Subcutaneous adipose tissue (tissue), 4 donors: ENCODE results near the gene KRTAP2-3. TPM values are rescaled to one million over a fixed set of nuclear protein-coding genes. Genes with fewer than 3 reads are reported as not detected.

Experiments used
- total RNA-seq, 4 donors: library from RNA; depleted of rRNA; stranded (reverse); fragments of >200 nt; gene quantifications; one replicate each; pipeline ENCODE4 v1.1.0, GENCODE V29; 2016
- TF ChIP-seq, protein P1 (sequence below): fragments of 450-650 bp; IDR thresholded peaks from one replicate; pipeline ENCODE4 v1.5.1; 2016; ENCODE audit warnings: low read depth, mild to moderate bottlenecking, control low read depth, antibody characterized with exemption, moderate library complexity

KRTAP2-3 gene
- total RNA-seq, 4 donors from 2014 or later: not detected

DNA sequence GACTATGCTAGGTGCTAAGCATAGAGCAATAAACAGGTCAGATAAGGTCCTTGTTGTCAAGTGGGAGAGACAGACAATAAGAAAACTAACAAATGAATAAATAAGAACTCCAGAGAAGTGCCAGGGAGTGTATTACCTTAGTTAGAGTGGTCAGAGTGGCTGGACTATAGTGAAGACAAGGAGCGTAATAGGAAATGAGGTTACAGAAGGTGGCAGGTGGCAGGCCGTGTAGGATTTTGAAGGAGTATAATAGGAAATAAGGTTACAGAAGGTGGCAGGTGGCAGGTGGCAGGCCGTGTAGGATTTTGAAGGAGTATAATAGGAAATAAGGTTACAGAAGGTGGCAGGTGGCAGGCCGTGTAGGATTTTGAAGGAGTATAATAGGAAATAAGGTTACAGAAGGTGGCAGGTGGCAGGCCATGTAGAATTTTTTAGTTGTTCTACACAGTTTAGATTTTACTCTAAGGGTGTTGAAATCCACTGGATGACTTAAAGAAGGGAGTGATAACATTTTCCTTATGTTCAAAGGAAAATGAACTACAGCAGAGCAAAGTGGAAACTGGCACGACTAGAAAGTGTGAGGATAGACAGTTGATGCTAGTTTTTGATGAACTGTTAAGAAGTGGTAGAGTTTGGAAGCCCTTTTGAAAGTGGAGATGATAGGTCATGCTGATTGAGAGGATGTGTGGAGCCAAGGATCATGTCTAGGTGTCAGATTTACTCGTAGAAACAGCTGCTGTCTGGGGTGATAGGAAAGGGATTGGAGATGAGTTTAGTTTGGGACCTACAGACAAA is 47.4 kb downstream of the KRTAP2-3 start:
- TF ChIP-seq, protein P1, sequence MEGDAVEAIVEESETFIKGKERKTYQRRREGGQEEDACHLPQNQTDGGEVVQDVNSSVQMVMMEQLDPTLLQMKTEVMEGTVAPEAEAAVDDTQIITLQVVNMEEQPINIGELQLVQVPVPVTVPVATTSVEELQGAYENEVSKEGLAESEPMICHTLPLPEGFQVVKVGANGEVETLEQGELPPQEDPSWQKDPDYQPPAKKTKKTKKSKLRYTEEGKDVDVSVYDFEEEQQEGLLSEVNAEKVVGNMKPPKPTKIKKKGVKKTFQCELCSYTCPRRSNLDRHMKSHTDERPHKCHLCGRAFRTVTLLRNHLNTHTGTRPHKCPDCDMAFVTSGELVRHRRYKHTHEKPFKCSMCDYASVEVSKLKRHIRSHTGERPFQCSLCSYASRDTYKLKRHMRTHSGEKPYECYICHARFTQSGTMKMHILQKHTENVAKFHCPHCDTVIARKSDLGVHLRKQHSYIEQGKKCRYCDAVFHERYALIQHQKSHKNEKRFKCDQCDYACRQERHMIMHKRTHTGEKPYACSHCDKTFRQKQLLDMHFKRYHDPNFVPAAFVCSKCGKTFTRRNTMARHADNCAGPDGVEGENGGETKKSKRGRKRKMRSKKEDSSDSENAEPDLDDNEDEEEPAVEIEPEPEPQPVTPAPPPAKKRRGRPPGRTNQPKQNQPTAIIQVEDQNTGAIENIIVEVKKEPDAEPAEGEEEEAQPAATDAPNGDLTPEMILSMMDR: no peak

DNA sequence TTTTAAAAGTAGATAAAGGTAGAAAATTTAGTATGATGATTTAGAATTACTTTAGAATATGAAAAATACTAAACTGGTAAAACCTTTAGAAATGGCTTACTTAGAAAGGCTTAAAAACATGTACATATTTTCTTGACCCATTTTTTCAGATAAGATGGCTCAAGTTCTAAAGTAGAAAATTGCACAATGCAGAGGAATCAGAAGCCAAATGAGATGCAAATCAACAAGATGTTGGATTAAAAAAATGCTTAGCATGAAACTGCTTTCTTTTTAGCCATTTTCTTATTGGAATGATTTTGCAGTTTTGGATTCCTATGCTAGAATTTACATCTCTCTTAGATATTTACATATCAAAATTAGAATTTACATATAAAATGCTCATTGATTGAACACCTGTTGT is 49.5 kb downstream of the KRTAP2-3 start:
- TF ChIP-seq, protein P1: no peak

DNA sequence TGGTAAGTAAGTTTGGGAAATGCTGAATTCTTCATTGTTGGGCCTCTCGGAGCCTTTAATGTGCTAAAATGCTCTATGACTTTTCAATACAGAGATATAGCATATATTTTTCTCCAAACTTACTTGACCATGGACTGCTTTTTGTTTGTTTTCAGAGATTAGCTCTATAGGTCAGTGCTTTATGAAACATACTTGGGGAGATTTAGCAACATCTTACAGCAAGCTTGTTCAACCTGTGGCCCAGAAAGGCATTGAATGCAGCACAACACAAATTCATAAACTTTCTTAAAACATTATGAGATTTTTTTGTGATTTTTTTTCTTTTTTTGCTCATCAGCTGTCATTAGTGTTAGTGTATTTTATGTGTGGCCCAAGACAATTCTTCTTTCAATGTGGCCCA is 50.0 kb downstream of the KRTAP2-3 start:
- TF ChIP-seq, protein P1: no peak

DNA sequence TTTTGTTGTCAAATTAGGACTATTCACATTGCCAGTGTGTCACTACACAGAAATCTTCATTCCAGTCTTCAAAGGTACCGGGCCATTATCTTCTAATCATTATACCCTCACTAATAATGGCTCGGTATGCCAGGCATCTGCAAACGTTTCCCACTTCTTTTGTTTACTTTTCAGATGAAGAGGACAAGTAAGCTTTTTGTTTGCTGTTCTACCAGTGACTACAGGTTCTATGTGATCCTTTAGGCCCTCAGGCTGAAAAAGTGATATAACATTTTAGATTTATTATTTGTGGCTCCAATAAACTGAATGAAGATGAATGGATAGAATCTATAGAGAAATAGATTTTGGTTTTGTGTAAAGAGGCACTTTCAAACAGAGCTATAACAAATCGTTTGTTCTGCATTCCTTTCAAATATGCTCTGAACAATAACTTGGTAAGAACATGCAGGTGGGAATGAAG is 50.6 kb downstream of the KRTAP2-3 start:
- TF ChIP-seq, protein P1: no peak

Other genes with a start within 250 kb of the KRTAP2-3 start
- gene KRT10, start 237.5 kb downstream of the KRTAP2-3 start, total RNA-seq: 10 to 100 TPM in 1 of 4 donors, 1 to 10 TPM in 3; 4.8 to 14.0 (median 7.4) TPM
- gene KRT12, start 192.9 kb downstream of the KRTAP2-3 start, total RNA-seq: 1 to 10 TPM in 1 of 4 donors, not detected in 3; 1.2 TPM
- not detected for gene KRT20, start 174.9 kb downstream of the KRTAP2-3 start, total RNA-seq
- gene KRT23, start 122.5 kb downstream of the KRTAP2-3 start, total RNA-seq: not detected
- gene KRT39, start 93.2 kb downstream of the KRTAP2-3 start, total RNA-seq: not detected
- gene KRT40, start 75.8 kb downstream of the KRTAP2-3 start, total RNA-seq: not detected
- not detected for gene KRTAP3-3, start 66.0 kb downstream of the KRTAP2-3 start, total RNA-seq
- gene KRTAP3-2, start 60.2 kb downstream of the KRTAP2-3 start, total RNA-seq: not detected
- not detected for gene KRTAP3-1, start 51.0 kb downstream of the KRTAP2-3 start, total RNA-seq
- not detected for gene KRTAP1-5, start 32.9 kb downstream of the KRTAP2-3 start, total RNA-seq
- gene KRTAP1-4, start 29.9 kb downstream of the KRTAP2-3 start, total RNA-seq: not detected
- gene KRTAP1-3, start 25.2 kb downstream of the KRTAP2-3 start, total RNA-seq: not detected
- not detected for gene KRTAP1-1, start 18.7 kb downstream of the KRTAP2-3 start, total RNA-seq
- gene KRTAP2-1, start 12.8 kb downstream of the KRTAP2-3 start, total RNA-seq: not detected
- not detected for gene KRTAP2-2, start 4.9 kb downstream of the KRTAP2-3 start, total RNA-seq
- gene KRTAP2-4, start 5.8 kb upstream of the KRTAP2-3 start, total RNA-seq: not detected
- gene KRTAP4-7, start 24.0 kb upstream of the KRTAP2-3 start, total RNA-seq: not detected
- not detected for gene KRTAP4-8, start 38.0 kb upstream of the KRTAP2-3 start, total RNA-seq
- gene KRTAP4-16, start 42.1 kb upstream of the KRTAP2-3 start, total RNA-seq: not detected
- not detected for gene KRTAP4-9, start 45.3 kb upstream of the KRTAP2-3 start, total RNA-seq
- not detected for gene KRTAP4-11, start 58.3 kb upstream of the KRTAP2-3 start, total RNA-seq
- gene KRTAP4-12, start 64.1 kb upstream of the KRTAP2-3 start, total RNA-seq: not detected
- gene KRTAP4-6, start 80.4 kb upstream of the KRTAP2-3 start, total RNA-seq: not detected
- gene KRTAP4-5, start 89.7 kb upstream of the KRTAP2-3 start, total RNA-seq: not detected
- gene KRTAP4-4, start 100.6 kb upstream of the KRTAP2-3 start, total RNA-seq: not detected
- not detected for gene KRTAP4-3, start 108.1 kb upstream of the KRTAP2-3 start, total RNA-seq
- not detected for gene KRTAP4-2, start 118.1 kb upstream of the KRTAP2-3 start, total RNA-seq
- gene KRTAP4-1, start 124.8 kb upstream of the KRTAP2-3 start, total RNA-seq: not detected
- gene KRTAP9-1, start 129.8 kb upstream of the KRTAP2-3 start, total RNA-seq: not detected
- not detected for gene KRTAP9-2, start 166.5 kb upstream of the KRTAP2-3 start, total RNA-seq
- gene KRTAP9-3, start 172.3 kb upstream of the KRTAP2-3 start, total RNA-seq: not detected
- not detected for gene KRTAP9-8, start 177.9 kb upstream of the KRTAP2-3 start, total RNA-seq
- gene KRTAP9-4, start 189.6 kb upstream of the KRTAP2-3 start, total RNA-seq: not detected
- not detected for gene KRTAP9-9, start 195.3 kb upstream of the KRTAP2-3 start, total RNA-seq
- gene KRTAP9-6, start 205.3 kb upstream of the KRTAP2-3 start, total RNA-seq: not detected
- not detected for gene KRTAP9-7, start 215.6 kb upstream of the KRTAP2-3 start, total RNA-seq
- gene KRTAP29-1, start 242.7 kb upstream of the KRTAP2-3 start, total RNA-seq: not detected
- not detected for gene KRTAP16-1, start 249.2 kb upstream of the KRTAP2-3 start, total RNA-seq